ENCODE results near the gene AVPR1B. TPM values are rescaled to one million over a fixed set of nuclear protein-coding genes. Genes with fewer than 3 reads are reported as not detected.

Gene AVPR1B
- total RNA-seq, 1 experiment from 2014 or later: not detected

- Histone ChIP-seq H2AK5ac (ENCODE audit: insufficient read length, low read length) (no peak overlapping the region), H4K20me1 (ENCODE audit: control insufficient read depth, insufficient read depth, insufficient read length) (no peaks in the 10 kb centered on the region), H3K27ac (ENCODE audit: insufficient read length, low read depth, low read length) (no peak overlapping the region), H4K5ac (ENCODE audit: insufficient read length, low read depth, low read length) (no peak overlapping the region), H2AFZ (ENCODE audit: low read length) (no peak overlapping the region), H3K23ac (ENCODE audit: insufficient read length, low read depth, low read length) (no peak overlapping the region), H3K56ac (ENCODE audit: insufficient read length, low read depth, low read length) (no peak overlapping the region), H3K23me2 (ENCODE audit: insufficient read length, low read depth, low read length, poor library complexity, severe bottlenecking) (no peaks in the 10 kb centered on the region), H2BK120ac (ENCODE audit: low read depth, low read length, poor library complexity, severe bottlenecking) (no peak overlapping the region), H3K18ac (ENCODE audit: insufficient read length, low read depth, low read length) (no peak overlapping the region), H3K79me1 (ENCODE audit: insufficient read depth, low read depth, low read length, poor library complexity, severe bottlenecking) (no peaks in the 10 kb centered on the region), H3K79me2 (ENCODE audit: insufficient read depth, low read length) (no peaks in the 10 kb centered on the region), H4K8ac (replicated peaks; ENCODE audit: insufficient read length, low read depth, low read length) (no peak overlapping the region), H3K9me3 (ENCODE audit: control insufficient read depth, low read depth, low read length) (no peaks in the 10 kb centered on the region), H2BK5ac (ENCODE audit: insufficient read length, low read length) (no peak overlapping the region), H4K91ac (ENCODE audit: insufficient read length, low read depth, low read length) (no peak overlapping the region), H2BK15ac (ENCODE audit: low read depth, low read length) (no peak overlapping the region), H3K4ac (ENCODE audit: low read depth, low read length) (no peak overlapping the region), H3K4me1 (ENCODE audit: insufficient read depth, low read length) (peaks cover 1% of the 10 kb centered on the region; the same call in 1 of the 2 replicates), H3K14ac (ENCODE audit: insufficient read depth, low read length) (no peak overlapping the region), H3K27me3 (ENCODE audit: insufficient read depth, low read length) (no peaks in the 10 kb centered on the region), H3K4me2 (ENCODE audit: insufficient read depth, insufficient read length, low read length) (no peak overlapping the region), H2BK20ac (ENCODE audit: low read depth, low read length, poor library complexity, severe bottlenecking) (no peak overlapping the region), H2BK12ac (ENCODE audit: insufficient read length, low read depth, low read length) (no peak overlapping the region), H3K9ac (ENCODE audit: extremely low read depth, insufficient read length, low read length) (no peak overlapping the region), H3T11ph (ENCODE audit: low read length) (no peak overlapping the region)
- peaks cover 5% of the 10 kb centered on the region; the same call in 1 of the 2 replicates for H3K27me3 Mint-ChIP-seq (ENCODE audit: low read depth)
- H3K4me3 Mint-ChIP-seq: no peak overlapping the region
- no peak for DNase-seq
- H3K36me3 Mint-ChIP-seq (ENCODE audit: insufficient read depth in 1 of 3, low read depth in 3 of 3): no peaks in the 10 kb centered on the region
- no peaks in the 10 kb centered on the region for H3K9me3 Mint-ChIP-seq
- H3K4me1 Mint-ChIP-seq: peaks cover 5 to 13% of the 10 kb centered on the region in 2 experiments; a peak in 3 of 4 replicates
- peak overlapping the region in 1 of 3 experiments; percentile 87; a peak in 2 of 7 replicates for H3K27ac Mint-ChIP-seq
- no peak for TF ChIP-seq CTCF (conservative IDR thresholded peaks at IDR 0.05)
- no CpG with 5 or more reads among the region's 5 CpGs for WGBS (ENCODE audit: extremely low coverage, insufficient read length, low lambda C conversion rate)
Observed at GRCh38 chr1:206081856-206082255, 35.3 kb downstream of the AVPR1B start.
